NCI-H1417 (cell line): Measurements from ENCODE around the gene NTNG1.

Experiments used
- DNase-seq, 3 experiments: peaks; one replicate each; lab custom pipeline; 2025; lab: John Stamatoyannopoulos, UW

The NTNG1 gene

DNA sequence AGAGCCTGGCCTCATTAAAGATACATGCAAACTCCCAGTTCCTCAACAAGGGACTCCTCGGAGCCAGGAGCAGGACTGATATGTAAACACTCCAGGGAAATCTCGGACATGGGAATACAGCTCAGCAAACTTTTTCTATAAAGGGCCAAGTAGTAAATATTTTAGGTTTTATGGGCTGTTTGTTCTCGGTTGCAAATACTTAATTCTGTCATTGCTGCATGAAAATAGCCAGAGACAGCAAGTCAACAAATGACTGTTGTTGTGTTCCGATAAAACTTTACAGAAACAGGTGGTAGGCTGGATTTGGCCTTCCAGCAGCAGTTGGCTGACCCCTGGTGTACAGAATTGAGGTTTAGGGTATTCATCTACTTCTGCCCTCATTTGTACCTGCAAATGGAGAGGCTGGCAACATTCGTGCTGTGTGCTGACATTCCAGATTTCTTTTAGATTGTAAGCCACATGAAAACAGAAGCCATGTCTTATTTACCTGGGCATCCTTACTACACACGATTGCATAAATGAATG, 360.3 kb downstream of the NTNG1 start:
- no peak for DNase-seq

DNA sequence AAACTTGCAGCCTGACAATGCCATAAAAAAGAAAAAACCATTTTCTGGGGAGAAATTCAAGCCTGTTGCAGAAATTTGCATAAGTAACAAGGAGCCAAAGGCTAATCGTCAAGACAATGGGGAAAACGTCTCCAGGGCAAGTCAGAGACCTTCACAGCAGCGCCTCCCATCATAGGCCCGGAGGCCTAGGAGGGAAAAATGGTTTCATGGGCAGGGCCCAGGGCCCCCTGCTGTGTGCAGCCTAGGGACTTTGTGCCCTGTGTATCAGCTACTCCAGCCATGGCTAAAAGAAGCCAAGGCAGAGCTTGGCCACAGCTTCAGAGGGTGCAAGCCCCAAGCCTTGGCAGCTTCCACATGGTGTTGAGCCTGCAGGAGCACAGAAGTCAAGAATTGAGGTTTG, 369.5 kb downstream of the NTNG1 start:
- no peak for DNase-seq

DNA sequence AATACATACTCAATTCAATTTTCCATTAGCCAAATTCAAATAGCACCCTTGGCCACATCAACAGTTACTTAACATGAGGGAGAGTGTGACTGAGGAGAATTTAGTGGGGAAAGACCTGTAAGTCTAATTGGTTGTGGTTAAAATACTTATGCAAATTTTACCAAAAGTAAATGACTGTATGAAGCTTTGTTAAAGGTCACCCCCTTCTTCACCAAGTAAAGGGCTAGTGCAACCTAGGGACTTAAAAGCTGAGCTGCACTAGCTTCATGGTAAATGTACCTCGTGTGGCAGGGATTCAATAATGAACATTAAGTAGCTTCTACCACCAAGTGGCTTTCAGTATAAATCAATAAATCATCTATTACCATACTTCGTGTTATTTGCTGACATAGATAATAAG, 372.0 kb downstream of the NTNG1 start:
- no peak for DNase-seq

DNA sequence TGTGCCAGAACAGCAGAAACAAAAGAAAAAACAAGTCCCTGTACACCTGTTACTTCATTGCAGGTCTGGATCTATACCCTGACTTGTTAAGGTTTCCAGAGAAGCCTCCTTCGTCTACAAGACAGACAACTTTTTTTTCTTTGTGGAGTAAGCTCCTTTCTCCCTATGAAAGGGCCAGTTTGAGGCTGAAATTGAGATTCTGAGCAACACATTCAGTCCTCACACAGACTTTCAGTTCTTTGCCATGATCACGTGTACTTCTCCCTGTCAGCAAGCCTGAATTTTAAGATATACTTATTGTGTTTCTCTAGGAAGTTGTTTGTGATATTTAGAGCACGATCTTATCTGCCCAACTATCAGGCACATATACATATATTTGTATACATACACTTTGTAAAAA, 374.0 kb downstream of the NTNG1 start:
- DNase-seq, result no peak

DNA sequence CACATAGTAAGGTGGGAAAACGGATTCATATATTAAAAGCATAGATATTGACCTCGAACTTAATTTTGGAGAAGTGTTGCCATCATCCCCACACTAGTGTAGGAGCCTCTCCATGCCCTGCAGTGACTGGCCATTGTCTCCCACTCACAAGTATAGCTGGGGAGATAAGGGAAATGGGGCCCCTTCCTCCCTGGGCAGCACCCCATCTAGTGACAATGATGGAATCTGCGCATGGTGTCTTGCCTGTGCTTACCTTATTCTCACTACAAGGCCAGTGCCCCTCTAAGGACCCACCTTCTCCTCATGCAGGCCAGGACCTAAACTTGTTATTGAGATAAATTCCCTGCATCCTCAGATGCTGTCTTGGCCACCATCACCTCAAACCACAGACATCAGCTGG, 374.9 kb downstream of the NTNG1 start:
- DNase-seq, result no peak

DNA sequence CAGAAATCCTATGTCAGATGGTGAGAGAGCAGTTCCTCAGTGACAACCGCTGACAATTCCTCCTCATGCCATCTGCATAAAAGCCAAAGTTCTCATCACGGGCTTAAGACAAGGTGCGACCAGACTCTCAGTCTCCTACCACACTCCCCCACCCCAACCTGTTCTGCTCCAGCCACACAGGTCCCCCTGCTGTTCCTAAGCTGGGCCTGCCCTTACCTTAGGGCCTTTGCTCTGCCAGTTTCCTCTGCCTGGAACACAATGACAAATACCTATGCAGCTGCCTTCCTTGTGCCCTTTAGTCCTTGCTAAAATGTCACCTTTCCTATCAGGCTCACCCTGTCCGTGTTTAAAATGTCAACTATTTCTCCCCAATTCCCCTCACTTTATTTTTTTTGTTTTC, 382.2 kb downstream of the NTNG1 start:
- DNase-seq, result no peak

DNA sequence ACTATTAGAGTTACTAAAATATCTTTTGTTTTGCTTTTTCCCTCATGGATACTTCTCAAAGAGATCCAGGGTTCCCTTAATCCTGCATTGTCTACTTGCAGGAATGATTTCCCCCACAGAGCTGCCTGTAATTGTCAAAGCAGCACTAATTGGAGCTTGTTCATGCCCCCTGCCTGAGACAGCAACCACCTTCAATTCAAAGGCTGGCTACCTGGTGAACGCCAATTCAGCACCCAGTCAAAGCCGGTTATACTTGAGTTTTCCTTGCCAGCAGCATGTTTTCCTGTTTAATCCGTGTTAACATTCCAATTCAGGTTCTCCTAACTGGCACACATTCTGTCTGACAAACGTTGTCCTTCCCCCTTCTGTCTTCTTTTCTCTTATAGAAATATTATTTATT, 382.9 kb downstream of the NTNG1 start:
- DNase-seq, result peak in 1 of 3 experiments; percentile 40

DNA sequence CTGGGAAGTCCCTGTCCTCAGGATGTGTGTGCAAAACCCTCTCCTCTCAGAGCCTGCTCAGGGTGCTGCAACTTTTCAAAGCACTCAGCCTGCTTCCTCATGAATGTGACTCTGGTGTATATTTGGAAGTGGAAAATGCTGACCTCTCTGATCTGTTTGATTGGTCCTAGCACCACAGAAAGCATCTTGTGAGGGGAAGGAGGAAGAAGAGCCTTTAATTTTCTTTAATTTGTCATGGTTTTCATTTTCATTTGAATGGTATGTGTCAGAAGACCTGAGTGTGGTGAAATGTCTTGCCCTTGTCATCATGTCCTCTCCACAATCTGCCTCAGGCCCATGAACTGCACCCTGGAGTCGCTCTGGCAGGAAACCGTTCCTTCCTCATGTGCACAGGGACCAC, 383.5 kb downstream of the NTNG1 start:
- no peak for DNase-seq

DNA sequence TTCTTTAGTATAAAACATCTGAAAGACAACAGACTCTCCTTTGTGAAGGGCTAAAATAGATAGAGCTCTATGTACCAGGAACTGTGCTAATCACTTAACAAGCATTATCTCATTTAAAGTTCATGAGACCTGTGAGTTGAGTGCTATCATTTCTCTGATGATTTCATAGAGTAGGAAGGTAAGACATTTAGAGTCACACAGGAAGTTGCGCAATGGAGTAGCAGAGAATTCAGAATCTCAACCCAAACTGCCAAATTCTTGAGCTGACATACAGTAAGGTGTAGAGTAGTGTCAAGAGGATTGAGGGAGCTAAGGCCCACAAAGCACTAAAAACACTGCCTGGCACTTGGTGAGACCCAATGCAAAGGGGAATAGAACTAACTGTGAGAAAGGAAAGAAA, 384.3 kb downstream of the NTNG1 start:
- DNase-seq, result no peak

DNA sequence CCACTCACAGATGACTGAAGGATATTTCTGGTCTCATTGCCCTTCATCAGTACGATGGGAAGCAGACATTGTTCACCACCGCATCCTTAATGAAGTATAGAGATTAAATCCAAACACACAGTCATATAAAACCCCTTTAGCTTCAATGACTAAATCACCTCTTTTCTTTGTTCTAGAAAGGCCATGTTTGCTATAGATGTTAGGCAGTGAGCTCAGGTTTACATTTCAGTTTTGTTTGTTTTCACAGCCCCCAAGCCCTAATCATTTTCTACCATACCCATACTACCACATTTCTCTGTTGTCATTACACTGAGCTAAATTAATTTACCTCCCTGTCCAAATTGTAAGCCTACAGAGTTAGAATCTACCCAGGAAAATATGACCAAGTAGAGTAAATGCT, 385.1 kb downstream of the NTNG1 start:
- DNase-seq, result peak in 1 of 3 experiments; percentile 49

DNA sequence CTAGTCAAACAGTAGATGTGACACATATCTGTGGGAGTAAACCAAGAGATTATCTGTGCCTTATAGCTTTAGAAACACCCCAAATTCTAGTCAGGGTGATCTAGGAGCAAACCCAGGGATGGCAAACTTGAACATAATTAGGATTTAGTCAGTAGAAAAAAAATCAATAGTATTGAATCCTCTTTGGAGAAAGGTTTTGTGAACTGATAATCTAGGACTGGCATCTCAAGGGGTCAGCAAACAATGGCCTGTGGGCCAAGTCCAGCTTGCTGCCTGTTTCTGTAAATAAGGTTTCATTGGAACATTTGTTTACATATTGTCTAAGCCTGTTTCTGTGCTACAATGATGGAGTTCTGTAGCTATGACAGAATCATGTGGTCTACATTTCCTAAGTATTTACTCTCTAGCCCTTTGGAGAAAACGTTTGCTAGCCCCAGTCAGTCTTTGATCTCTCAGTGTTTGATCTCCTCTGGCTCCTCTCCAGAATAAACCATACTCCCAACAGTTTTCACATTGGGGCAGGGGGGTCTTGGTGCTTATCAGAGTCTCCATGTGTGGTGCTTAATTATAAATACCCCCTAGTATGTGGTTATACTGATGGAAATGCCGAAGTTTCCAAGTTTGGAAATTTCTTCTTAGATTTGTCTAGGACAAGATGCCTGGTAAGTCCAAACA, 385.8 kb downstream of the NTNG1 start:
- DNase-seq, result peak in 1 of 3 experiments; percentile 20

DNA sequence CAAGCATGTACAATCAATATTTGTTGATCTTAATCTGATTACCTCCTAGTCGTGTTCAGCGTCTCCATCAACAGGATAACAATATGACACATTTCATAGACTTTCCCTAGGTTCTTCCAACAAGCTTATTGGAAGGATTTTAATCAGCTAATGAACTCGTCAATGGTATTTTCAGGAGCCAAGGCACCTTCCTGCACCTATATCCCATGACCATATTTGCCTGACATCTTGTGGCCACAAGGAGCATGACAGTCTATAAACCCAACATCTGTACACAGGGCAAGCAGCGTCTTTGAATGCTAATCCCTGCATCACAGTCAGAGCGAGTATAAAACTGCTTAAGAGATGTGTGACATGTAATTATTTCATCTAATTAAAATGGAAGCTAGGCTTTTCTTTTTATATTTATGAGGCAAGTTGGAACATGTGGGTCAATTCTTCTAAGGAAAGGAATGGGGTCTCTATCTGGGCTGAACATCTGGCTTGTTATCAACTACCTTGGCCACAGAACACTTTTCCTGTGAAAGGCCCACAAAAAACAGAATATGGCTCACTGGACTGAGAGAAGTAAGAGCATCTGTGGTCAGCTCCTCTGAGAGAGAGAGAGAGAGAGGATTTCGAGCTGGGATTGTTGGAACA, 388.8 kb downstream of the NTNG1 start:
- peak; percentile 42 to 83 (median 47) for DNase-seq

DNA sequence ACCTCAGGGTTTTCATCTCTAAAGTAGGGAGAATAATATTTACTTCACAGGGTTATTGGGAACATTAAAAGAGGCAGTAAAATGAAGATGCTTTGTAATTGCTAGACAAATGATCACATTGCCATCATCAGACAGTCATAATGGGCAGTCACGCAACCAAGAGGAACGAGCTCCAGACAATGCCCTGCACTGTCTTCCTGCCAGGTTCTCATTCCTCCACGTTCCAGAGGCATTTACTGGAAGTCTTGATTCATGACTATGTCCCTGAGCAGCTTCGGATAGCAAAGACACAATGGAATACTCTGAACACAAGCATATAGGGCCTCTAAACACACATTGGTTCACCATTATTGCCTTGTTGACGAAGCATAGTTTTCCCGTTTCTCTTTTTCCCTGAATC, 389.7 kb downstream of the NTNG1 start:
- DNase-seq, result peak in 1 of 3 experiments; percentile 9

DNA sequence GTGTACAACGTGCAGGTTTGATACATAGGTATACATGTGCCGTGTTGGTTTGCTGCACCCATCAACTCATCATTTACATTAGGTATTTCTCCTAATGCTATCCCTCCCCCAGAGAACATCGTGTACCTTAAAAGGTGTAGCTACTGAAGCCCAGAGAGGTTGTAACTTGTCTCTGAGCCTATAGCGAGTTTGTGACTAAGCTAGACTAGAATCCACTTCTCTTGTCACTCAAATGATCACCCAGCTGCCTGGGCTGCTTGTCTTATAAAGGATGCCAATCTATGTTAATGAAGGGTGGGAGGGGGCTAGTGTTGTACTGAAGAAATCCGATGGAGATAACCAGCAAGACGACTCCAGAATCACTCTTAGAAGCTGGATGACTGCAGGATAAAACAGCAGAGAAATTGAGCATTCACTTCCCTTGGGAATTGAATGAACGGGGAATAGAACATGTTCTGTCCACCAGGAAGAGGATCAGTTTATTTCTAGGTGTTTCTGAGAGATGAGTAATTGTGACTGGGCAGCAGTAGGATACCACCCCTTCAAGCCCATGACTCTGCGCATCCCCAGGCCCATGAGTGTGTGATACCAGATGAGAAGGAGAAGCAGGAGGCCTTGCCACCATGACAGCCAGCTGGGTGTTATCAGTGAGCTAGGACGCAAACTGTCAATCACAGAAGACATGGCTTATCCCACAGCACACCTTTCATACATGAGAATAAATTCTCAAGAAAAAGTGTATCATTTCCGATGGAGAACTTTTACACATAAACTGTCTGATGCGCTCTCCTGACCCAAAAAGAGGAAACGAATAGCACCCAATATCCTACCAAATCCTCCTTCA, 390.4 kb downstream of the NTNG1 start:
- no peak for DNase-seq

DNA sequence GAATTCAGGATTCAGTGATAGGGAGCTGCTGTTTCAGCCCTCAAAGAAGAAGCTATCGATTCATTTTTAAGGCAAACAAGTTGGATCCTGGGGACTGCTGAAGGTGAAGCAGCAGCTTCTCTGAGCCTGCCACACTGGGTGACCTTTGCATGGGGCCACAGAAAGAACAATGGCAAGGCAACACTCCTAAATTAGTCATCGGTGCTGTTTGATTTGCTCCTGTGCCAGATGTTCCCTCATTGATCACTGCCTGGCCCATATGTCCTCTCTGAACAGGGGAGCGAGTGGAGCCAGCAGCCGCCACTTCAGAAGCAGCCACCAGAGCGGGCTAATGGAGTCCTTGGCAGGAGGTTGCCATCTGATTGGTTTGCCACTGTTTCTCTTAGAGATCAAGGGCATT, 391.5 kb downstream of the NTNG1 start:
- peak in 2 of 3 experiments; percentile 23 to 57 for DNase-seq
